Loucy (cell line): Measurements from ENCODE around the gene HEXIM2.

Source experiments
- EZH2phosphoT487 ChIP-seq: fragments of 200-600 bp; IDR thresholded peaks from 2 replicates; pipeline ENCODE4 v1.6.1; 2018; ENCODE audit warnings: antibody characterized with exemption, mild to moderate bottlenecking, moderate library complexity, borderline replicate concordance
- TF ChIP-seq, protein P1 (sequence below): fragments of 200-600 bp; sonication (generic); conservative IDR thresholded peaks from 2 replicates; pipeline ENCODE4 v1.5.1; 2014; ENCODE audit warnings: mild to moderate bottlenecking, antibody characterized with exemption, low read length

DNA sequence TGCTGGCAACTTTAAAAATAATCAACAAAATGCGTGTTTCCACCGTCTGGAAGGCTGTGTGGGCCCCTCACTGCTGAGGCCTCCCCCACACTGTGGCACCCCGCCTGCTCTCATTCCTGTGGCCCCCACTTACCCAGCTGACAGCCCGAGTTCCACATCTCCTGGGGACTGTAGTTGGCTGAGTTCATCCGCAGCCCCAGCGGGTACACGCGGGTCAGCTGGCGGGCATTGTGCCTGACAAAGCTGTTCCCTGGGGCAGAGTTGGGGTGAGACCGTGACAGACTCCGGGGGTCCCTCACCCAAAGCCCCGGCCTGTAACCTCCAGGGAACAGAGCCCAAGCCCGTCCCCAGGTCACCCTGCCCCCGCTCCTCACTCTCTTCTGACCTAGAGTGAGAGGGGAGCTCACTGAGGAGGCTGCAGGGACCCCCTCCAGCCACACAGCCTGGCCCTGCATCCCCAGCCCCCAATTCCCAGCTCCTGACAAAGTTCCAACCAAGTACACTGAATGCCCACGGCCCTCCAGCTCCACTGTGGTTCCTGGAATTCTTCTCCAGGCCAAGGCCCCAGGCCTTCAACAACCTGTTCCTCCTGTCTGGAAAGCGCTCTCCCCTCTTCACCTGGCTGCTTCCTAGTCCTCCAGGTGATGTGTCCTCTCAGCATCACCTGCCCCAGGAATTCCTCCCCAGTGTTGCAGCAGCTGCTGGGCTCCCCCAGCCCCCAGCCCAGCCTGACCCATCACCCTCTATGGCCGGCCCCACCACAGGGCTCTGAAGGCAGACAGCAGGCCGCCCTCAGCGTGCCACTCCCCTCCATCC, 47.4 kb upstream of the HEXIM2 start:
- TF ChIP-seq, protein P1, sequence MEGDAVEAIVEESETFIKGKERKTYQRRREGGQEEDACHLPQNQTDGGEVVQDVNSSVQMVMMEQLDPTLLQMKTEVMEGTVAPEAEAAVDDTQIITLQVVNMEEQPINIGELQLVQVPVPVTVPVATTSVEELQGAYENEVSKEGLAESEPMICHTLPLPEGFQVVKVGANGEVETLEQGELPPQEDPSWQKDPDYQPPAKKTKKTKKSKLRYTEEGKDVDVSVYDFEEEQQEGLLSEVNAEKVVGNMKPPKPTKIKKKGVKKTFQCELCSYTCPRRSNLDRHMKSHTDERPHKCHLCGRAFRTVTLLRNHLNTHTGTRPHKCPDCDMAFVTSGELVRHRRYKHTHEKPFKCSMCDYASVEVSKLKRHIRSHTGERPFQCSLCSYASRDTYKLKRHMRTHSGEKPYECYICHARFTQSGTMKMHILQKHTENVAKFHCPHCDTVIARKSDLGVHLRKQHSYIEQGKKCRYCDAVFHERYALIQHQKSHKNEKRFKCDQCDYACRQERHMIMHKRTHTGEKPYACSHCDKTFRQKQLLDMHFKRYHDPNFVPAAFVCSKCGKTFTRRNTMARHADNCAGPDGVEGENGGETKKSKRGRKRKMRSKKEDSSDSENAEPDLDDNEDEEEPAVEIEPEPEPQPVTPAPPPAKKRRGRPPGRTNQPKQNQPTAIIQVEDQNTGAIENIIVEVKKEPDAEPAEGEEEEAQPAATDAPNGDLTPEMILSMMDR: no peak
- TF ChIP-seq EZH2phosphoT487: no peak
